Kidney epithelial cell (primary cell): ENCODE data around the gene ARTN. TPM values are rescaled to one million over a fixed set of nuclear protein-coding genes. Genes with fewer than 3 reads are reported as not detected.

Experiments used
- DNase-seq: peaks from one replicate; pipeline ENCODE4 v3.0.0-alpha.2; 2010; ENCODE audit warnings: low read depth
- H3K27me3 ChIP-seq: 2 replicates; pipeline ENCODE4 v1.6.0; 2011; ENCODE audit warnings: low read length; ENCODE audit not compliant: control insufficient read depth, insufficient read depth
- H3K36me3 ChIP-seq: 2 replicates; pipeline ENCODE4 v1.5.1; 2011; ENCODE audit warnings: low read length; ENCODE audit not compliant: control insufficient read depth, insufficient read depth
- H3K4me3 ChIP-seq: 2 replicates; pipeline ENCODE4 v1.5.1; 2011; ENCODE audit warnings: low read depth, mild to moderate bottlenecking, control low read depth, low read length
- CTCF ChIP-seq: IDR thresholded peaks from 2 replicates; pipeline ENCODE4 v1.5.1; 2011; ENCODE audit warnings: mild to moderate bottlenecking, moderate library complexity, low read length, control low read depth, inconsistent platforms; ENCODE audit not compliant: insufficient read depth, poor library complexity, severe bottlenecking
- total RNA-seq: library from RNA; depleted of rRNA; stranded (reverse); fragments of >200 nt; gene quantifications from 2 replicates; pipeline ENCODE4 v1.2.3, GENCODE V29; 2015

Gene ARTN
- total RNA-seq, 1 donor from 2014 or later = 4.7 TPM

GRCh38 chr1:43971336-43971980 lies 37.9 kb downstream of the ARTN start:
- H3K27me3 ChIP-seq = no peaks in the 10 kb centered on the region
- H3K4me3 ChIP-seq = no peak overlapping the region
- TF ChIP-seq CTCF = no peak
- DNase-seq = no peak
- no peaks in the 10 kb centered on the region for H3K36me3 ChIP-seq

GRCh38 chr1:43973981-43974442 lies 40.4 kb downstream of the ARTN start:
- H3K27me3 ChIP-seq = no peaks in the 10 kb centered on the region
- no peak for TF ChIP-seq CTCF
- peaks cover 4% of the 10 kb centered on the region for H3K36me3 ChIP-seq
- DNase-seq = no peak
- H3K4me3 ChIP-seq = peak overlapping the region; percentile 83

GRCh38 chr1:43974443-43975248 lies 41.0 kb downstream of the ARTN start, which contains the start of gene ATP6V0B:
Gene ATP6V0B, plus strand, starts transcription at chr1:43974960. Its CDS starts 81 bp downstream, at chr1:43975041.
- DNase-seq = peak; percentile 67
- Histone ChIP-seq H3K27me3 (no peaks in the 10 kb centered on the region), H3K4me3 (peak within 1 kb of the TSS; percentile 83), H3K36me3 (peaks cover 4% of the 10 kb centered on the region)
- TF ChIP-seq CTCF = no peak

GRCh38 chr1:43975249-43975961 lies 41.8 kb downstream of the ARTN start:
- no peak for TF ChIP-seq CTCF
- Histone ChIP-seq H3K27me3 (no peaks in the 10 kb centered on the region), H3K4me3 (peak overlapping the region; percentile 83), H3K36me3 (peaks cover 4% of the 10 kb centered on the region)
- DNase-seq = no peak

GRCh38 chr1:43976045-43976444 lies 42.4 kb downstream of the ARTN start:
- Histone ChIP-seq H3K36me3 (peaks cover 4% of the 10 kb centered on the region), H3K4me3 (peak overlapping the region; percentile 83), H3K27me3 (no peaks in the 10 kb centered on the region)
- no peak for TF ChIP-seq CTCF
- no peak for DNase-seq
